NB4 (cell line): ENCODE results near the gene NEMP2.

ENCODE experiments used
- CTCF ChIP-seq: IDR thresholded peaks from one replicate; pipeline ENCODE4 v1.5.1; 2012; ENCODE audit warnings: low read depth, low read length
- POLR2A ChIP-seq: IDR thresholded peaks from 2 replicates; pipeline ENCODE4 v1.6.1; 2011; ENCODE audit warnings: mild to moderate bottlenecking; ENCODE audit not compliant: insufficient read length; ENCODE audit errors: extremely low read depth

GRCh38 chr2:190534310-190535120, at the start of gene NEMP2:
- TF ChIP-seq POLR2A (peak; percentile 60), CTCF (no peak)
